NCI-H345 treated with DMSO at 0.1 percent for 48 hours (cell line): ENCODE results near the gene MPP2.
"Not testable (repeated sequence)": the region's sequence is repeated elsewhere in the genome, so short reads cannot be mapped to it uniquely, and the experiment has no call there.

ENCODE experiments used
- DNase-seq: peaks from one replicate; lab custom pipeline; 2025; ENCODE audit not compliant: unreplicated experiment; lab: John Stamatoyannopoulos, UW

The MPP2 gene

DNA sequence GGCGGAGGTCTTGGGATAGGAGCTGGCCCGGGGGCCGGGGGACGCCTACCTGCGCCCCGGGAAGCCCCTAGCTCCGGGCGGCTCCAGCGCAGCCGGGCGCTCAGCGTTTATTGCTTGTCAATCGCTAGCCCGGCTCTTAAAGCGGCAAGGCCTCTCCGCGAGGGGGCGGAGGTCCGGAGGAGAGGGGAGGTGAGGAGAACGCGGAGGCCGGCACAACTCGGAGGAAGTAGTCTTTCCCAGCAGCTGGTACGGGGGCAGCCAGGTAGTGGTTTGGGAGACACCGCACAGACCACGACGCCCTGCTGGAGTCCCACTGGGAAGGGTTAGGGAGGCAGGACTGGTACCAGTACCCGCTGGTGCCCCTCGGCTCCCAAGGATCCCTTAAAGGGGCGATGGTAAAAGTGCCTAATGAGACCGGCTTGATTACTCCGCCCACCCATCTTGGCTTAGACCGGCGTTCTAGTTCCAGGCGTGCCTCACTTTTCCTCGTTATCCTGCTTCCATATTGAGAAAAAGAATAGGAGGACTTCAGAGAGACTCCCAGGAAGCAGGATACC, at the start of gene MPP2:
Gene MPP2, minus strand, starts transcription at position 112 of the 557 bp plus-strand sequence. CDS start 3,076 bp downstream, outside the sequence.
- DNase-seq: peak; percentile 66

DNA sequence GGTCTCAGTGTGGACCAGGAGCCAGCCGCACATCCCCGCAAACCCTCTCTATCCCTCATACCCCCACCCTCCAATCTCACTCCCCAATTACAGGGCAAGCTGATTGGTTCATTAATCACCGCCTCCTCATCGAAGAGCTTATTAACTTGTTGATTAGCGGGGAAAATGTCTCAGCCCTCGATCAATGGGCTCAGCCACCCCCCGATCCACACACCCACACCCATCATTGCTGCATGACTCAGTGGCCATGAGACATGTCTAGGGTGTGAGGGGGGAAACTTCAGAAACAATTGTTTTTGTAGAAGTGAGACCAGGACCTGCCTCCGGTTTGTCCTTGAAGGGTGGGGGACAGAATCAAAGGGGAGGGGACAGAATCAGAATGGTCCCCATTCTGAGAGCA, 48.9 kb upstream of the MPP2 start:
- DNase-seq: no peak

GRCh38 chr17:43953746-43954145, 46.4 kb upstream of the MPP2 start, which contains the start of gene PYY:
Gene PYY, minus strand, starts transcription at chr17:43953940. Its CDS starts 457 bp downstream, at chr17:43953483.
- DNase-seq: no peak

DNA sequence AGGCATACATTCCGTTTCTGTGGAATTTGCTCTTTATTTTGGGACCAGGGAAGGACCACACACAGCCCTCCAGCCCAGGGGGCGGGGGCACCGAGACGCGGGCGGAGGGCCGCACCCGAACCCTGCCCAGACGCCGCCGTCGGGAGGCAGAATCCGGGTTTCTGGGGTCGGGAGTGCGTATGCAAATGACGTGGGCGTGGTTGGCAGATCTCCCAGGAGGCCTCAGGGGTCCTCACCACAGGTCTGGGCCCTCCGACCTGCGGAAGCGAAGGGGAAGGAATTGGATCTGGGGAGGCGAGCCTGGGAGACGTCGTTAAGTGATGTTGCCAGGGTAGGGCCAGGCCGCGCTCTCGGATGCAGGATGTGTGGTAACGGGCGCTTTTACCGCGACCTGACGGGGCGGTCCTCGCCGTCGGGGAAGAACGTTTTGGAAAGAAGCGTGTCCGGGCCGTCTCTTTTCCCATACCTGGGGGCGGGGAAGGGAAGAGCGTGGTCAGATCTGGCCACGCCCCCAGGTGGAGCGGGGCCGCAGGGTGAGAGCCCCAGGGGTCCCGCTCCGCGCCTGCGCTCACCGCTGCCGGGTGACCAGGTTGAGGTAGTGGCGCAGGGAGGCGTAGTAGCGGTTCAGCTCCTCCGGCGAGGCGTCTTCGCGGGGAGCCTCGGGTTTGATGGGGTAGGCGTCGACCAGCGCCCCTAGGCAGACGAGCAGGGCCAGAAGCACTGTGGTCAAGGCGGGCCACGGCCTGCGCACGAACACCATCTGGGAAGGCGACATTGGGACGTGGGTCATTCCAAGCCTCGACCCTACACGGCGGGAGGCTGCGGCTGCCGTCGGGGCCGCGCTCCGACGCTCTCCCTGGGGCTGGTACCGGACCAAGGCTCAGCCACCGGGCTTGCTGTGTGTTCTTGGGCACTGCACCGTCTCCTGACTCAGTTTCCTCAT, 45.7 kb upstream of the MPP2 start:
- DNase-seq: peak; percentile 8

- no peak for DNase-seq
These were observed 45.0 kb upstream of the MPP2 start for GRCh38 chr17:43952351-43952723.

- DNase-seq: no peak
These were observed 44.4 kb upstream of the MPP2 start for GRCh38 chr17:43951750-43952149.

GRCh38 chr17:43950554-43950953, 43.2 kb upstream of the MPP2 start:
- DNase-seq: no peak

DNA sequence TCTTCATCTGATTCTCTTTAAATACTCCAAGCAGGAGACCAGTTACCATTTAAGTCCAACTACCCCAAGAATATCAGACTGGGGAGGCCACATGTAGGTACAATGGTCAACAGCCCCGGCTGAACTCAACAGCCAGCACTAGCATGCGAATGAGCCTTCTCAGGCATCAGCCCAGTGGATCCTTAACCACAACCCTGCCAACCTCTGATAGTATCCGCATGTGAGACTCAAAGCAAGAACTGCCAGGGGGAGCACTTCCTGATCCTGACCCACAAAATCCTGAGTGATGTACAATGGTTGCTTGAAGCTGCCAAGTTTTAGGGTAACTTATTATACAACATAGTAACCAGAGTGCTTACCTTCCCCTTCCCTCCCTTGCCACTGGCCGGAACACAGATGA, 42.4 kb upstream of the MPP2 start:
- no peak for DNase-seq

DNA sequence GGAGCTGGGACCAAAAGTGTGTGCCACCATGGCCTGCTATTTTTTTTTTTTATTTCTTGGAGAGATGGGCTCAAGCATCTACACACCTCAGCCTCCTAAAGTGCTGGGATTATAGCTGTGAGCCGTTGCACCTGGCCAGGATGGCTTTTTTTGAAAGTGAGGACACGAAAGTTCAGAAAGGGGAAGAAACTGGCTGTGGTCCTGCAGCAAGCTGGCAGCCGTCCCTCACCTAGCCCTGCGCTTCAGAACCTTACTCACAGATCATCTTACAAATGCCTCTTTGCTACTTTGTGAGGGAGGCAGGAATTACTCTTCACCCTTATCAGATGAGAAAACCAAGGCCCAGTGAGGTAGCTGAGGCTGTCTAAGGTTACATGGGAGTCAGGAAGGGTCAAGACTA, 39.4 kb upstream of the MPP2 start:
- DNase-seq: no peak

DNA sequence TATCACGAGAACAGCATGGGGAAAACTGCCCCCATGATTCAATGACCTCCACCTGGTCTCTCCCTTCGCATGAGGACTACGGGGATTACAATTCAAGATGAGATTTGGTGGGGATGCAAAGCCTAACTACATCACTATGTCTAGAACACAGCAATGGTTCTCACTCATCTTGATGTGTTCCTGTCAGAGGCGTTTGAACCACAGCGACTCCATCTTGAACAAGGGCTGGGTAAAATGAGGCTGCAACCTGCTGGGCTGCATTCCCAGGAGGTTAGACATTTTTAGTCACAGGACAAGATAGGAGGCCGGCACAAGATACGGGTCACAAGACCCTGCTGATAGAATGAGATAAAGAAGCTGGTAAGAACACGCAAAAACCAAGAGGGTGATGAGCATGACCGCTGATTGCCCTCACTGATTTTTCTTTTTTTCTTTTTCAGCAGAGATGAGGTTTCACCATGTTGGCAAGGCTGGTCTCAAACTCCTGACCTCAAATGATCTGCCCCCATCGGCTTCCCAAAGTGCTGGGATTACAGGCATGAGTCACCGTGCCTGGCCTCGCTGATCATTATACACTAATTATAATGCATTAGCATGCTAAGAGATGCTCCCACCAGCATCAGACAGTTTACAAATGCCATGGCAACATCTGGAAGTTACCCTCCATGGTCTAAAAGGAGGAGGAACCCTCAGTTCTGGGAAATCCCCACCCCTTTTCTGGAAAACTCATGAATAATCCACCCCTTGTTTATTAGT, 37.9 kb upstream of the MPP2 start:
- DNase-seq: no peak

DNA sequence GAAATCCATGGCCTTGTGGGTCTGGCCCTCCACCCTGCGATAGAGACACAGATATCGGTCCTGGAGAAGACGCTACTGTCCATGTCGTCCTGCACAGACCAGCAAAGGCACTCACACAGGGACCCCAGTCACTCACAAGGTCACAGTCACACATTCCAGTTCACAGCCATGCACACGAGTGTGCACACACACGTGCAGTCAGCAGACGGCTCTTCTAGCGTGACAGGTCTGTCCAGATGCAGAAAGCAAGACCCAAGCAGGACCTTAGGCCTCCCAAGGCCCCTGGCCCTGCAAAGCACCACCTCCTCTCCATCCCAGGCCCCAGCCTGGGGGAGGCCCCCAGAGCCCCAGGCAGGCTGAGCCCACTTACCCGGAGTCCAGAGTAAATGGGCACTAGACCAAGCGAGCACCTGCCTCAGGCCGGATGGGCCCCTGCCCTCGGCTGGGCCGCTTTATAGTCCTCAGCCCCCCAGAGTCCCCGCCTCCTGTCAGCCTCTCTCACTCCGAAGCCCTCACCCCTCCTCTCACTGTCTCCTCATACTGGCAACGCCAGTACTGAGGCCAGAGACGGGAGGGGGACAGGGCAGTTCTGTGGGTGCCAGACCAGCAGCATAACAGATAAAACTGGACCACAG, 34.8 kb upstream of the MPP2 start, which contains the start of gene PPY:
Gene PPY, minus strand, starts transcription at position 426 of the 635 bp plus-strand sequence. CDS start 822 bp downstream, outside the sequence.
- DNase-seq: no peak

DNA sequence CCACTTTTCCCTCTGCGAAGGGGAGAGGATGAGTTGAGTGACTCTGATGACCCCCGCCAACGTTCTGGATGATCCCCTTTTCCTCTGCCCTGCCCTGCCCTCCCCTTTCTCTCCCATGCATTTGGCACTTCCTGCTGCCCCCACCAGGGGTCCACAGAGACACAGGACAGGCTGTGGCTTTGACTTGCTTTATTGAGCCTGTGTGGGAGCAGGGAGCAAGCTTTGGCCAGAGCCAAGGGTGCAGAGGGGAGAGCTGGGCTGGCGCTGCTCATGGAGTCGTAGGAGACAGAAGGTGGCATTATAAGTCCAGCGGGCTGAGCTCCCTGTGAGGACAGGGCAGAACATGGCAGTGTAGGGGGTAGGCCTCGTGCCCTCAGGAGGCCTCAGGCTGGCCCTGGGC, 33.3 kb upstream of the MPP2 start:
- DNase-seq: no peak

- no peak for DNase-seq
These were observed 32.5 kb upstream of the MPP2 start for GRCh38 chr17:43939886-43940285.

DNA sequence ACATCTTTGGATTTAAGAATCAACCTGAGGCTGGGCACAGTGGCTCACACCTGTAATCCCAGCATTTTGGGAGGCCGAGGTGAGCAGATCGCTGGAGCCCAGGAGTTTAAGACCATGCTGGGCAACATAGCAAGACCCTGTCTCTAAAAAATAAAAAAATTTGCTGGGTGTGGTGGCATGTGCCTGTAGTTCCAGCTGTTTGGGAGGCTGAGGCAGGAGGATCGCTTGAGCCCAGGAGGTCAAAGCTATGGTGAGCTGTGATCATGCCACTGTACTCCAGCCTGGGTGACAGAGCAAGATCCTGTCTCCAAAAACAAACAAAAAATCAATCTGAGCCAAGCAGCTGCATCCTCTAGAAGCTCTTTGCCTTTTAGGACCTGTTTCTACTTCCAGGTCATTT, 32.1 kb upstream of the MPP2 start:
- DNase-seq: not testable (repeated sequence)

- no peak for DNase-seq
These were observed 31.5 kb upstream of the MPP2 start for GRCh38 chr17:43938838-43939182.

DNA sequence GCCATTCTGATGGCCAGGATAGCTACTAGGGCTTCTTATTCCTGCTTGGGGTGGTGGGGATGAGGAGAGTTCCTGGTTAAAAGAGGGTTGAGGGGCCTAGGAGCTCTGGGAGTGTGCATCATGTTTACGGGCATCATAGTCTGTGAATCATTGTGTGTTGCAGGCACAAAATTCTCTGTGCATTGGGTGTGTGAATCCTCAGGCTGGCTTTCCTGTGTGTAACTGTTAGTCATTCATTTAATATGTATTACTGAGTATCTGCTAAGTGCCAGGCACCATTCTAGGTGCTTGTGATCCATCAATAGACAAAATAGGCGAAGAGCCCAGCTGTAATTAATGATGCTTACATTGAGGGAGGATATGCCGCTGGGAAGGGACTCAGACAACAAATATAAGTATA, 29.1 kb upstream of the MPP2 start:
- DNase-seq: no peak

DNA sequence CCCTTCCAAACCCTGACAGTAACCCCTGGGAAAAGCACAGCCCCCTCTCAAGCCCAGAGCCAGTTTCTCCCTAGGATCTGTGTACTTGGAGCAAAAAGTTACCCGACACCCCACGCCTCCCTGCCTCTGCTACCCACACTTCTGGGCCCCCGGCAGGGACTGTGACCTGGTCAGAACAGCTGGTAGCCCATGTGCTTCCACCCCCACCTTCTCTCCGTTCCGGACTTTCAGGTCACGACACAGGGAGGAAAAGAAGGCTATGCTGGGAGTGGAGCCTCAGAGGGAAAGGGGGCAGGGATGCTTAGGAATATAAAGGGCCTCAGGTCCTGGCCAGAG, 28.6 kb upstream of the MPP2 start:
- DNase-seq: no peak

DNA sequence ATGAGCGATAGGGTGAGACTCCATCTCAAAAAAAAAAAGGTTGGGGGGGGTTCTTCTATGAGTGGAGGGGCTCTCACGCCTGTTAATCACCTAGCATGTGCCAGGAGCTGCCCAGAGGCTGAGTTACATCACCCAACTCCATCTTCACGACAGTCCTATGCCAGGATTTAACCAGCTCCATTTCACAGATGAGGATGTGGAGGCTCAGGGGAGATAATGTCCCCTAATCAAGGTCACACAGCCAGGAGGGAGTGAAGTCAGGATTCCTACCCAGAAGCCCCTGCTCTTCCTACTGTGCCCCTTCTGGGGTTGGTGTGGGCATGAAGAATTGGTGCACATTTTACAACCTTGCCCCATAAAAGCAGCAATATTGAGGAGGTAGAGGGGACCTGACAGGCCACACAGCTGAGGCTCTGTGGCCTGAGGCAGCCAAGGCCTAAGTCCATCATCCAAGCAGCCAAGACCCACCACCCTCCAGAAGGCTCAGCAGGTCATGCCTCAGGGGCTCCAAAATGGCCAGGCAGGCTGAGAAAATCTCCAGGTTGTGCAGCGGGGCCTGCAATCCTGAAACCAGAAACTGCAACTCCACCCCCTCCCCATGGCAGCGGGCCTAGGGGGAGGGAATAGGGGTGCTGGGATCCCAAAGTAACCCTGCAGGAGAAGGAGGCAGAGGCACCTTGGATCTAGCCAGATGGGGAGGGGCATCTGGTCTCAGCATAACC, 28.0 kb upstream of the MPP2 start:
- DNase-seq: no peak

- DNase-seq: no peak
These were observed 25.6 kb upstream of the MPP2 start for GRCh38 chr17:43932923-43933322.

DNA sequence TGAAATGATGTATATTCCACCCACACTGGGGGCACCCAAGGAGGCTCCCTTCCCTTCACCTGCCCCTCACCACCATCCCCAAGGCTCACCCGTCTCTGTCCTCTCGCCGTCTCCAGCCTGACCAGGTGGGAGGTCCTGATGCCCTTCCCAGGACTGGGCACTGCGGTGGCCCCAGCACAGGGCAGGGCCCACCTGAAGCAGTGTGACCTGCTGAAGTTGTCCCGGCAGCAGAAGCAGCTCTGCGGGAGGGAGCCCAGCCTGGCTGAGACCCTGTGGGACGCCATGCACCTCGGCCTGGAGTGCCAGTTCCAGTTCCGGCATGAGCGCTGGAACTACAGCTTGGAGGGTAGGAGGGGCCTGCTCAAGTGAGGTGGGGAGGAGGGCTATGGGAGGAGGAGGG, 25.0 kb upstream of the MPP2 start:
- DNase-seq: no peak
